OCI-M2 (cell line): ENCODE results near the gene CLMN.
A peak's percentile ranks its signal among the peaks of the same experiment; 100 is the strongest.
"Not testable (repeated sequence)": the region's sequence is repeated elsewhere in the genome, so short reads cannot be mapped to it uniquely, and the experiment has no call there.

Experiments
- DNase-seq: peaks from one replicate; lab custom pipeline; 2025; ENCODE audit not compliant: unreplicated experiment; lab: John Stamatoyannopoulos, UW

Gene CLMN

GRCh38 chr14:95196826-95197545 lies 122.7 kb downstream of the CLMN start:
- no peak for DNase-seq

GRCh38 chr14:95196268-95196667 lies 123.4 kb downstream of the CLMN start:
- DNase-seq, result no peak

- DNase-seq, result no peak
These were observed 124.7 kb downstream of the CLMN start for GRCh38 chr14:95195031-95195430.

- DNase-seq, result no peak
These were observed 126.6 kb downstream of the CLMN start for GRCh38 chr14:95193081-95193480.

- no peak for DNase-seq
These were observed 127.4 kb downstream of the CLMN start for GRCh38 chr14:95192311-95192710.

GRCh38 chr14:95191445-95192199 lies 128.1 kb downstream of the CLMN start:
- no peak for DNase-seq

- no peak for DNase-seq
These were observed 128.9 kb downstream of the CLMN start for GRCh38 chr14:95190857-95191256.

GRCh38 chr14:95190346-95190840 lies 129.3 kb downstream of the CLMN start:
- no peak for DNase-seq

GRCh38 chr14:95189367-95190132 lies 130.2 kb downstream of the CLMN start:
- no peak for DNase-seq

GRCh38 chr14:95188380-95188779 lies 131.3 kb downstream of the CLMN start:
- DNase-seq, result no peak

GRCh38 chr14:95185767-95186392 lies 133.8 kb downstream of the CLMN start:
- peak; percentile 39 for DNase-seq

- DNase-seq, result no peak
These were observed 134.5 kb downstream of the CLMN start for GRCh38 chr14:95185033-95185766.

GRCh38 chr14:95184413-95184790 lies 135.3 kb downstream of the CLMN start:
- DNase-seq, result no peak

GRCh38 chr14:95183532-95184412 lies 135.9 kb downstream of the CLMN start:
- DNase-seq, result no peak

GRCh38 chr14:95183082-95183481 lies 136.6 kb downstream of the CLMN start:
- DNase-seq, result no peak

- DNase-seq, result no peak
These were observed 137.3 kb downstream of the CLMN start for GRCh38 chr14:95182379-95182778.

GRCh38 chr14:95180966-95181741 lies 138.6 kb downstream of the CLMN start:
- DNase-seq, result no peak

GRCh38 chr14:95175670-95176069 lies 144.0 kb downstream of the CLMN start:
- DNase-seq, result not testable (repeated sequence)
